ENCODE measurements around the gene TSGA10IP. TPM values are rescaled to one million over a fixed set of nuclear protein-coding genes. Genes with fewer than 3 reads are reported as not detected.

Gene TSGA10IP
- total RNA-seq, 4 donors from 2014 or later, result not detected

DNA sequence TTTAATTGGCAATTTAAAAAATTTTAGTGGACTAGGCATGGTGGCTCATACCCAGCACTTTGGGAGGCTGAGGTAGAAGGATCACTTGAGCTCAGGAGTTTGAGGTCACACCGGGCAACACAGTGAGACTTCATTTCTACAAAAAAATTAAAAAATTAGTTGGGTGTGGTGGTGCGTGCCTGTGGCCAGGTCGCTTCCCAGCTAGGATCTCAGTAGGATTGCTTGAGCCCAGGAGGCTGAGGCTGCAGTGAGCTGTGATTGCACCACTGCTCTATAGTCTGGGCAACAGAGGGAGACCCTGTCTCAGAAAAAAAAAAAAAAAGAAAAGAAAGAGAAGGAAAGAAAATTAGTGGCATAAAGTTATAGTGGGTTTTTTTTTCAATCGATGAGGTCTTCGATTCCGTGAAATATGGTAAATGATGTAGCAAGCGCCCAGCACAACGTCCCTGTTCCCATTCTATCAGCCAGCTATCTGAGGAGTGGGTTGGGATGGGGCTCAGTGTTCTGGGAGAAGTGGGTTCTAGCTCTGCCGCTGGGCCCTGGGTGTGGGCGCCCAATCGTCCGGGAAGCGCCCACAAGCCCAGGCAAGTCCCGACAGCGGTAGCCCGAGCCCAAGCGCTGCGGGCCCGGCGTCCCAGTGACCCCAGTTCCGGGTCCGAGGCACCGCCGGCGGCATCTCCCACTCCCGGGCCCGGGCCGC, 46.5 kb upstream of the TSGA10IP start:
- DNase-seq, result no peak
- in situ Hi-C loops (cut with MboI; ENCODE audit: low sequenced_read_pairs in 4 of 4) (no loop called here), intact Hi-C loops (cut with DNase I; ENCODE audit: low total_unique reads) (no loop called here)
- no peak for ATAC-seq
- H3K4me3 ChIP-seq, result peak overlapping the region; percentile 43 to 71 (median 64)
- peaks cover 12 to 26% (median 16%) of the 10 kb centered on the region in 3 donors for H3K27me3 ChIP-seq
- no peaks in the 10 kb centered on the region for H3K36me3 ChIP-seq
- peak overlapping the region in 2 of 4 donors; percentile 37 to 63 for H3K27ac ChIP-seq
- H3K9me3 ChIP-seq, result no peaks in the 10 kb centered on the region
- peaks cover 0 to 11% of the 10 kb centered on the region in 2 donors for H3K4me1 ChIP-seq
- peak in 1 of 2 donors; percentile 50 for TF ChIP-seq POLR2A (IDR thresholded peaks at IDR 0.05)
- TF ChIP-seq, protein P1, sequence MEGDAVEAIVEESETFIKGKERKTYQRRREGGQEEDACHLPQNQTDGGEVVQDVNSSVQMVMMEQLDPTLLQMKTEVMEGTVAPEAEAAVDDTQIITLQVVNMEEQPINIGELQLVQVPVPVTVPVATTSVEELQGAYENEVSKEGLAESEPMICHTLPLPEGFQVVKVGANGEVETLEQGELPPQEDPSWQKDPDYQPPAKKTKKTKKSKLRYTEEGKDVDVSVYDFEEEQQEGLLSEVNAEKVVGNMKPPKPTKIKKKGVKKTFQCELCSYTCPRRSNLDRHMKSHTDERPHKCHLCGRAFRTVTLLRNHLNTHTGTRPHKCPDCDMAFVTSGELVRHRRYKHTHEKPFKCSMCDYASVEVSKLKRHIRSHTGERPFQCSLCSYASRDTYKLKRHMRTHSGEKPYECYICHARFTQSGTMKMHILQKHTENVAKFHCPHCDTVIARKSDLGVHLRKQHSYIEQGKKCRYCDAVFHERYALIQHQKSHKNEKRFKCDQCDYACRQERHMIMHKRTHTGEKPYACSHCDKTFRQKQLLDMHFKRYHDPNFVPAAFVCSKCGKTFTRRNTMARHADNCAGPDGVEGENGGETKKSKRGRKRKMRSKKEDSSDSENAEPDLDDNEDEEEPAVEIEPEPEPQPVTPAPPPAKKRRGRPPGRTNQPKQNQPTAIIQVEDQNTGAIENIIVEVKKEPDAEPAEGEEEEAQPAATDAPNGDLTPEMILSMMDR (IDR thresholded peaks at IDR 0.05 in 4 of 5, conservative IDR thresholded peaks at IDR 0.05 in 1 of 5), result no peak

DNA sequence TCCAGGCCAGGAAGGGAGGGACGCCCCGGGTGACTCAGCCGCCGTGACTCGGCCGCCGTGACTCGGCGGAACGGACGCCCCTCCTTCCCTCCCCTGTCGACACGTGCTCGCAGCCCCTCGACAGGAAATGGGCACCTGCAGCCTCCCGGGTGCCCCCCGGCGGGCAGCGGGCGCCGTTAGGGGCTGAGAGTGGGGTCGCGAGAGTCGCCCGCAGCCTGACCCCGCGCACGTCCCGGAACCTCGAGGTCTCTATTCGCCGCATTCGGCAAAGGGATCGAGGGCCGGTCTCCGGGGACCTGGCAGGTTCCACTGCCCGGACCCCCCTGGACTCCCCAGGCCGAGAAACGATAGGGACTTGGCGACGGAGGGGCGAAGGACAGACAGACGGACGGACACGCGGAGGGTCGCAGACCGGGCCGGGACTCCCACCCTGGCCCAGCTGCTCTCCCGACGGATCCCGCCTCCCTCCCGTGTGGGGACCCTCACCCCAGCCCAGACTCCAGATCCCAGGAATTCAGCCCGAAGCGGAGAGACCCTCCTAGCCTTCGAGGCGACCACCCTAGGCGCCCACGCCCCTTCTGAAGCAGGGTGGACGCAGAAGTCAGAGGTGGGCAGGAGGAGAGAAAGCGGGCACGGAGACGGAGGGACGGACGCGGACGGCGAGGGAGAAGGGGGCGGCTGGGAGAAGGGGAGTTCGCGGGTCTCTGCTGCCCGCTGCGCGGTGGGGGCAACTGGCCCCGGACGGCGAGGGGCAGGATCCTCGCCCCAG, 45.7 kb upstream of the TSGA10IP start:
- Histone ChIP-seq H3K27ac (peak overlapping the region in 3 of 4 donors; percentile 37 to 63 (median 53)), H3K4me3 (peak overlapping the region; percentile 43 to 71 (median 64)), H3K4me1 (peaks cover 0 to 10% of the 10 kb centered on the region in 2 donors), H3K27me3 (peaks cover 12 to 26% (median 16%) of the 10 kb centered on the region in 3 donors), H3K36me3 (no peaks in the 10 kb centered on the region), H3K9me3 (no peaks in the 10 kb centered on the region)
- intact Hi-C loops (cut with DNase I; ENCODE audit: low total_unique reads) (loop anchor here (2.0 kb wide), 1 partner anchor 15 kb away; no protein-coding TSS in a partner anchor), in situ Hi-C loops (cut with MboI; ENCODE audit: low sequenced_read_pairs in 4 of 4) (no loop called here)
- ATAC-seq, result peak; percentile 40 to 42
- DNase-seq, result no peak
- TF ChIP-seq POLR2A (IDR thresholded peaks at IDR 0.05), result peak in 1 of 2 donors; percentile 30
- TF ChIP-seq, protein P1 (IDR thresholded peaks at IDR 0.05 in 4 of 5, conservative IDR thresholded peaks at IDR 0.05 in 1 of 5), result no peak

DNA sequence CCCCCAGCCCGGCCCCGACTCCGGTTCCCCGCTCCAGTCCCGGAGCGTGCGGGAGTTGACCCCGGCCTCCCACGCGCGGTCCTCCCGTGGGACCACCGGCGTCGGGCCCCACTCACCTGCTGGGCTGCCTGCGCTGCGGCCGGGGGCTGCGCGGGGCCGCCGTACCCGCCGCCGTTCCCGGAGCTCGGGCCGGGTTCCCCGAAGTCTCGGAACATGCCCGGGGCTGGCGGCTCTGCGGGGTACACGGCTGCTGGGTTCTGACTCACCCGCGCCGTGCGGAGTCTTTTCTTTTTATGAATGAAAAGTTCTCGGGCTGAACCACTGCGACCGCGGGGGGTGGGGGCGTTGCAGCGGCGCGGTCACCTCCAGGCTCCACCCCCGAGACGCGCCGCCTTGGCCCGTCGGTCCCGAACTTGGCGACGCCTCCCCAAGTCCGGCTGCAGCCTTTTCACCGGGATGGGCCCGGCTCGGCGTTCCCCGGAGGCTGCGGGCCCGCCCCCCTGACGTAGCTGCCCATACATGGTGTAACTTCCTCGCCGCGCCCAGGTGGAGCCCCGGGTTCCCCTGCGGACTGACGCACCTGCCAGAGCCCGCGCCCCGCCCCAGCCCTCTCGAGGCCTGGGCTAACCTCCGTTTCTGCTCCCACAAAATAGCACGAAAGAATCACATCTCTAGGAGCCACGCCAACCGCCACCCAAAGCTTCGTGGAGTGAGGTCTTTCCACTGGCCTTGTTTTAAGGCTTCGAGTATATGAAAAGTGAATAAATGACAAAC, 45.0 kb upstream of the TSGA10IP start, which contains the start of gene FOSL1:
TSS of gene FOSL1 (minus strand) at position 264 of the 774 bp plus-strand sequence. CDS start at position 215, 49 bp downstream.
- intact Hi-C loops (cut with DNase I; ENCODE audit: low total_unique reads), result loop anchor here (2.0 kb wide), 1 partner anchor 14 kb away; no protein-coding TSS in a partner anchor
- no peaks in the 10 kb centered on the region for H3K9me3 ChIP-seq
- peak; percentile 71 to 83 for DNase-seq
- H3K27ac ChIP-seq, result peak within 1 kb of the TSS in 3 of 4 donors; percentile 37 to 63 (median 53)
- peak; percentile 81 to 88 for ATAC-seq
- H3K36me3 ChIP-seq, result no peaks in the 10 kb centered on the region
- H3K4me1 ChIP-seq, result peaks cover 0 to 10% of the 10 kb centered on the region in 2 donors
- in situ Hi-C loops (cut with MboI; ENCODE audit: low sequenced_read_pairs in 4 of 4), result no loop called here
- TF ChIP-seq POLR2A (IDR thresholded peaks at IDR 0.05), result peak; percentile 76 to 83
- TF ChIP-seq, protein P1 (IDR thresholded peaks at IDR 0.05 in 4 of 5, conservative IDR thresholded peaks at IDR 0.05 in 1 of 5), result no peak
- peaks cover 12 to 26% (median 16%) of the 10 kb centered on the region in 3 donors for H3K27me3 ChIP-seq
- H3K4me3 ChIP-seq, result peak within 1 kb of the TSS; percentile 43 to 71 (median 64)

DNA sequence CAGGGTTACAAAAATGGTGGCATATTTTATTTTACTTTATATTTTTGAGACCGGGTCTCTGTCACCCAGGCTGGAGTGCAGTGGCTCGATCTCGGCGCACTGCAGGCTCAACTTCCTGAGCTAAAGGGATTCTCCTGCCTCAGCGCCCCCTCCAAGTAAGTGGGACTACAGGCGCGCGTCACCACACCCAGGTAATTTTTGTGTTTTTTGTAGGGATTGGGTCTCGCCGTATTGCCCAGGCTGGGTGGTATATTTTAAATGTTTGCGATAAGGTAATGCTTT, 44.4 kb upstream of the TSGA10IP start:
- H3K4me1 ChIP-seq, result peaks cover 0 to 10% of the 10 kb centered on the region in 2 donors
- no peaks in the 10 kb centered on the region for H3K9me3 ChIP-seq
- H3K27me3 ChIP-seq, result peaks cover 12 to 26% (median 16%) of the 10 kb centered on the region in 3 donors
- TF ChIP-seq POLR2A (IDR thresholded peaks at IDR 0.05), result no peak
- TF ChIP-seq, protein P1 (IDR thresholded peaks at IDR 0.05 in 4 of 5, conservative IDR thresholded peaks at IDR 0.05 in 1 of 5), result no peak
- in situ Hi-C loops (cut with MboI; ENCODE audit: low sequenced_read_pairs in 4 of 4), result no loop called here
- peak overlapping the region; percentile 43 to 71 (median 64) for H3K4me3 ChIP-seq
- intact Hi-C loops (cut with DNase I; ENCODE audit: low total_unique reads), result loop anchor here (2.0 kb wide), 1 partner anchor 14 kb away; no protein-coding TSS in a partner anchor
- DNase-seq (no peak), ATAC-seq (no peak)
- peak overlapping the region in 2 of 4 donors; percentile 21 to 63 for H3K27ac ChIP-seq
- no peaks in the 10 kb centered on the region for H3K36me3 ChIP-seq

Measured in gastrocnemius medialis (tissue), 4 donors.